Spleen (tissue), 7 donors: ENCODE results near the gene MAGI2.

Source experiments
- POLR2A ChIP-seq, 3 donors: fragments of 450-650 bp; IDR thresholded peaks; one replicate each; pipeline ENCODE4 v1.5.1; 2017; ENCODE audit warnings: antibody characterized with exemption in 3 of 3, mild to moderate bottlenecking in 1 of 3
- TF ChIP-seq, protein P1 (sequence below), 11 experiments: fragments of 200-600 bp in 7 of 11; fragments of 450-650 bp in 4 of 11; sonication (generic) in 4 of 11; IDR thresholded peaks in 8 of 11; conservative IDR thresholded peaks in 3 of 11; 1 replicate in 7 of 11; 2 replicates in 4 of 11; pipeline versions ENCODE4 v1.4.0 to v1.8.0; 2016 to 2021; ENCODE audit warnings: antibody characterized with exemption in 11 of 11, inconsistent platforms in 4 of 11, mild to moderate bottlenecking in 1 of 11
- donor health status: DM: no; HTN: no; CAD: no; lungs with moderate emphysema.
- donor health status: DM: no; HTN: no; CAD: no.
- donor health status: DM: no; HTN: no; CAD: no.

DNA sequence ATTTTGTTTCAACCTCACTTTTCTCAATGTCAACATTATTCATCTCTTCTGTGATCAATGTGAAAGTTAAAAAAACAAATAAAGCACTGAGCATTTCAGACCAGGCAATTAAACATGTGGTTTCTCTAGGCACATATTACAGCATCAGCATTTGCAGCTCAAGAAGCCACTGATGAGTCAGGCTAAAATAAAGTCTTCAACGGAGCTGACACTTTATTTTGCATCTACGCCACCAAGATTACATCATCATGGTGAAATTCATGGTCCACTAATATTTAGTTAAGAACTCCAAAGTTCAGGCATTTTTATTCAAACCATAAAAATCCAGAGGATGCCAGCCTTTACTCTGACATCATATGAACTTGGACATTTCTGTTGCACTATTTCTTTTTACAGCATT, 33.0 kb downstream of the MAGI2 start:
- no peak for TF ChIP-seq POLR2A (IDR thresholded peaks at IDR 0.05)
- TF ChIP-seq, protein P1, sequence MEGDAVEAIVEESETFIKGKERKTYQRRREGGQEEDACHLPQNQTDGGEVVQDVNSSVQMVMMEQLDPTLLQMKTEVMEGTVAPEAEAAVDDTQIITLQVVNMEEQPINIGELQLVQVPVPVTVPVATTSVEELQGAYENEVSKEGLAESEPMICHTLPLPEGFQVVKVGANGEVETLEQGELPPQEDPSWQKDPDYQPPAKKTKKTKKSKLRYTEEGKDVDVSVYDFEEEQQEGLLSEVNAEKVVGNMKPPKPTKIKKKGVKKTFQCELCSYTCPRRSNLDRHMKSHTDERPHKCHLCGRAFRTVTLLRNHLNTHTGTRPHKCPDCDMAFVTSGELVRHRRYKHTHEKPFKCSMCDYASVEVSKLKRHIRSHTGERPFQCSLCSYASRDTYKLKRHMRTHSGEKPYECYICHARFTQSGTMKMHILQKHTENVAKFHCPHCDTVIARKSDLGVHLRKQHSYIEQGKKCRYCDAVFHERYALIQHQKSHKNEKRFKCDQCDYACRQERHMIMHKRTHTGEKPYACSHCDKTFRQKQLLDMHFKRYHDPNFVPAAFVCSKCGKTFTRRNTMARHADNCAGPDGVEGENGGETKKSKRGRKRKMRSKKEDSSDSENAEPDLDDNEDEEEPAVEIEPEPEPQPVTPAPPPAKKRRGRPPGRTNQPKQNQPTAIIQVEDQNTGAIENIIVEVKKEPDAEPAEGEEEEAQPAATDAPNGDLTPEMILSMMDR (IDR thresholded peaks at IDR 0.05 in 8 of 11, conservative IDR thresholded peaks at IDR 0.05 in 3 of 11) = no peak
